DMS153 treated with DMSO at 0.1 percent for 48 hours (cell line): ENCODE data around the gene DNAJC17.

Experiments
- DNase-seq: peaks from one replicate; lab custom pipeline; 2025; ENCODE audit not compliant: unreplicated experiment; lab: John Stamatoyannopoulos, UW

Gene DNAJC17

DNA sequence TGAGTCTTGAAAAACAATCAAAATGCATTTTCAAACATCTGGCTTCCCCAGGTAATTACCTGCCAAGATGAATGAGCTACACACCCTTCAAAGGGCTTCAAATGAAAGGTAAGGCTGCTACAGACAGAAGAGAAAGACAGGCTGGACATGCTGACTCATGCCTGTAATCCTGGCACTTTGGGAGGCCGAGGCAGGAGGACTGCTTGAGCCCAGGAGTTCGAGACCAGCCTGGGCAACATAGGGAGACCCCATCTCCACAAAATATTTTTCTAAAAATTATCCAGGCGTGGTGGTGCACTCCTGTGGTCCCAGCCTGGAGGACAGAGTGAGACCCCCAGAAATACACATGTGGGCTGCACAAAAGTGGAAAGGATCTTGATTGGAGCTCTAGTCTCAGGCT, 14.9 kb downstream of the DNAJC17 start:
- DNase-seq, result no peak

DNA sequence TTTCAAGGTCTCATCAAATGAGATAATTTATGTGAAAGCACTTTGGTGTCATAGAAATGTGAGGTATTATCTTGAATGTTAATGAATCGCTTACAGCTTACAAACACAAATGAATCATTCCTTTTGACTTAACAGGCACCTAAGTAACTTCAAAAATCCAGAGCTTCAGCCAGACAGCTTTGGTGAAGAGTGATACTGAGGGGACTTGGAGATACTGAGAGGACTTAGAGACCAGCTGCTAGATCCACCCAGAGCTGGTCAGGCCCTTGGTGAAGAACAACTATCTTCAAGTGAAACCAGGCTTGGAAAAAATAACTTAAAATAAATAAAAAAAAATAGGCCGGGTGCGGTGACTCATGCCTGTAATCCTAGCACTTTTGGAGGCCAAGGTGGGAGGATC, 16.6 kb downstream of the DNAJC17 start:
- DNase-seq, result no peak

DNA sequence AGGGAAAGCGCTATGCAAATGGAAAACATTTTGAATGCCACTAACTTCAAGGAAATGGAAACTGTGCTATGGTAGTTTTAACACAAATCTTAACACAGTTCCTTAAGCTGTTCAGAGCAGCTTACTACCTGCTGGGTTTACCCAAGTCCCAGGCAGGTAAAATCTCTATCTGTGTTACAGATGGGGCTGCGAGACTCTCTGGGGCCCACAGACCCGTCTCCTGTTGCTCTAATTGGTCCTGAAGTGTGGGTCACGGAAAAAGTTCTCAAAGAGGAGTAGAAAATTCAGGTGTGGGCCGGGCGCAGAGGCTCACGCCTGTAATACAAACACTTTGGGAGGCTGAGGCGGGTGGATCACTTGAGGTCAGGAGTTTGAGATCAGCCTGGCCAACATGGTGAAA, 17.3 kb downstream of the DNAJC17 start:
- DNase-seq, result no peak

DNA sequence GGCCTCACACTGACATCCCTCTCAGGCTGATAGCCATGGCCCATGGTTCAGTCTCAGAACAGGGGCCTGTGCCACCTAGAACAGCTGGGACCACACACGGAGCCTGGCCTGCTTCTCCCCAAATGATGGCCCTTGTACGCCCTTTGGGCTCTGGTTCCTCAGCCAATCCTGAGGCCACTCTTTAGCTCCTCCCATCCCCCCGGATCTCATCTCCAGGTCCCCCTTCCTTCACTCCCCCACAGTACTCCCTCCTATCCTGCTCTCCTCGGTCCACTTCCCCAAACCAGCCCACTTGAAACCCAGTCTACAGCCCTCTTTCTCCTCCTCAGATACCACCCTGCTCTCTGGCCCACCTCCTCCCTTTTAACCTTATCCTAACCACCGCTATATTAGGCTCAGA, 18.2 kb downstream of the DNAJC17 start:
- DNase-seq, result no peak

- DNase-seq, result no peak
Observed at GRCh38 chr15:40787991-40788390, 19.3 kb downstream of the DNAJC17 start.

- DNase-seq, result peak; percentile 80
Observed at GRCh38 chr15:40787344-40787841, 19.9 kb downstream of the DNAJC17 start.

GRCh38 chr15:40785814-40786213, 21.5 kb downstream of the DNAJC17 start:
- DNase-seq, result no peak

DNA sequence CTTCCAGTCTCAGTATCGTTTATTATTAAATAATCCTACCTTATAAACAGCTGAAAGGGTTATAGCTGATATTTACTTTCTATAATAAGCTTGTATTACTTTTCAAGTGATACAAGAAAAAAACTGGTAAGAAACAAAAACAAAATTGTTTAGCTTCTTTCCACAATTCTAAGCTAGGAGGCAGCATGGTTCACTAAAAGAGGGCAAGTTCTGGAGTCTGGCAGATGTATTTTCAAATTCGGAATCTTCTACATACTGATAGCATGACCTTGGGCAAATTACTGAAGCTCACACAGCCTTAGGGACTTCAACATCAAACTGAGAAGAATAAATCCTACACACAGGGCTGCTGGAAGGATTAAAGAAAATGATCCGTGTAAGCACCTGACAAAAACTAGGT, 22.1 kb downstream of the DNAJC17 start:
- no peak for DNase-seq

DNA sequence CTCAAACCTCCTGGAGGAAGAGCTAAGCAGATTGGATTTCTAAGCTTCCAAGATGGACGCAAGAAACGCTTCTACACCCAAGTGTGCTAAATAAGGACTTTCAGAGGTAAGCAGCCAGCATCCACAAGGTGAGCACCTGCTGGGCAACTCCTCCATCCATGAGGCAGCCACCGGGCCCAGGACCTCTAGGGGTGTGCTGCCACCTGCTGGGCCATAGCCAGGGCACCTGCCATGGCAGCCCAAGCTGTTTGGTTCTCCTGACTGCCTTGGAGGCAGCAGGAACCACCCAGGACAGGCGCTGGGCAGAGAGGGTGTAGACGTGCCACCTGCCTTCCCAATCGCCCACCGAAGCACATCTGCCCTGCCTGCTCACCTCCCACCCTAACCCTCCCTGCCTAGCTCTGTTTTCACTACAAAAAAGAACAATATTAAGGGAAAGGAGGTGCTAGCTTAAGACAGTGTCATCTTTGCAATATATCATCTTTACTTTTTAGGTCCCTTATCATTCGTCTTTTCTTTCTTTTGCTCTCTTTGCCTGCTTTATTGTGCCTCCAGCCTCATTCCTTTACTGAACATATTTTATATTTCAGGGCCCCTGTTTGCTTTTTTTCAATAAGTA, 24.6 kb downstream of the DNAJC17 start:
- no peak for DNase-seq

DNA sequence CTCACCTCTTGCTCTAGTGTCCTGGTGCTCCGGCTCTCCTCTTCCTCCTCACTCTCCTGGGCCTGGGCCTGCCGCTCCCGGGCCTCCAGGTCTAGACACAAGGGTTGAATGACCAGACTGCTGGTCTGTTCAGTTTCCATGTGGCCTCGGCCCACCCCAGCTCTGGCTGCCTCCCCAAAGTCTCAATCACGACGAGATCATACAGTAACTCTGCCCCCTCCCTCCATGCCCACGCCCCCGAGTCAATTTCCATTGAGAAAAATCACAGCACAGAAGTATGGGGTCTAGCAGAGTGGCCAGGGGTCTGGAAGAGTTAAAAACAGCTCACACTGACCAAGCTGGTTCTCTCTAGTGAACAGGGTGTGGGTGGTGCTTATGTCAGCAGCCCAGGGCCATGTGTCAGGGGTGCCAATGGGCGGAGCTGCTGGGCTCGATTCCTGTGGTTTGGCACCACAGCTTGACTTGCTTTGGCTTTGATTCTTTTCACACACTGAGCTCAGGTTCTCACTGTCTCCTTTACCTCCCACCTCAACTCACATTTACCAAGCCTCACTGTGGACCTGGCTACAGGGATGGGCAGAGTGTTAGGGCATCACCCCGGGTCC, 30.6 kb downstream of the DNAJC17 start:
- no peak for DNase-seq

DNA sequence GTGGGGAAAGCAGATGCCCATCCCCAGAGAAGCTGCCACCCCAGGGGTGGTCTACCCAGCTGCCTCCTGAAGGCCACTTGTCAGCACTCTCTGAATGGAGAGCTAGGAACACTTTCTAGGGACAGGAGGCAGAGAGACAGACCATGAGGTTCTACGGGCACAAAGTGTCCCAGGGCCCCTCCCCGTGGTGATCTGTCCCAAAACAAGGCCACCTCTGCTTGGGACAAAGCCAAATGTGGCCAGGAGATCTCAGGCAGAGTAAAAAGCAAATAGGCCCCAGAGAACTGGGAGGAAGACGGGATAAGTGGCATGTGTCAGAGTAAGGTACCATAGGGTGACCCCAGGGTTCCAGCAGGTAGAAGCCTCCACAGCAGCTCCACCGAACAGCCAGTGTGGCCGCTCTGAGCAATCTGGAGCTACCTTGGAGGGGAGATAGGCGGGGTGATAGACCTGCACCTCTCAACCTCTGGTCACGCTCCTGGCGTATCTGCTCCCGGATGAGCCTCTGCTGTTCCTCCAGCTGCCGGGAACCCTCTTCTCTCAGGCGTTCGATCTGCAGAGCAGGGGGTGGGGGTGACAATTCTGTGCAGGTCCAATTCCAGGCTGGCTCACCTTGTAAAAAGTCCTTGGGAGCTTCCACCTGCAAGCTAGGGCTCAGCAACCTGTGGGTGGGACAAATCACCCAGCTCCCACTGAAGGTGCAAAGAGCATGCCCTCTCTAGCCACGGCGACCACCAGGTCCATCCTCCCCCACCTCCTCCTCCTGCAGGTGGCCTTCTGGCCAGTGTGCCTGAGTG, 31.3 kb downstream of the DNAJC17 start:
- DNase-seq, result no peak

DNA sequence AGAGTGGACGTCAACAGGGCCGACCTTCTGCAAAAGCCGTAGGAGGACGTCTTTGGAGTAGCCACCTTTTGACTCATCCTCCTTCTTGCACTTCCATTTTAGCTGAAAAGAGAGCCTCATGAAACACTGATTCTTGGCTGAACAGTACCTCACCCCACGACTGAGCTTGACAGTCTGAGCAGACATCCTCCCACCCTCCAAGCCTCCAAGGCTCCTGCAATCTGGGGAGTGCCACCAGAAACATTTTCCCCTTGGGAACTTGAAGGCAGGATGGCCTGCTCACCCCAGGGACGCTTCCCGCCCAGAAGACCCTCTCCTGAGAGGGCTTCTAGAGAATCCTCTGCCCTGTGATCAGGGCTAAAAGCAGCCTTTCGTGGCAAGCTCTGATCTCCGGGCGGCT, 32.3 kb downstream of the DNAJC17 start:
- no peak for DNase-seq

DNA sequence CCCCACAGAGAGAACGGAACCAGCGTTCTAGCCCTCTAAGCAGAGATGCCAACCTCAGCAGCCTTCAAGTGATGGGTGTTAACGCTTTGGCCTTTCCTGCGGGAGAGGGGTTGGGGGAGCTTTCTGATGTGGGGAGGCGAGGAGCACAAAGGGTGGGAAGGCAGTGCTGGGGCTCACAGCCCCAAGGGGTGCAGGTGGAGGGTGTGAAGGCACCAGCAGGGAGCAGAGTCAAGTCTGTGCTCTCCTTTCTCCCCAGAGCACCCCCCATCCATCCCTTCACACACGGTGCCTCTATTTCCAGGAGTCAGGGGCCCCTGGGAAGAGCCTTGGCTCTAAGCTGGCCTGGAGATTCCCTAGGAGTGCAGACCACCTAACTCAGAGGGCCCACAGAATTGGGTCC, 33.4 kb downstream of the DNAJC17 start:
- DNase-seq, result no peak

GRCh38 chr15:40773496-40773895, 33.8 kb downstream of the DNAJC17 start:
- no peak for DNase-seq

GRCh38 chr15:40772014-40772413, 35.3 kb downstream of the DNAJC17 start:
- no peak for DNase-seq

GRCh38 chr15:40771242-40771641, 36.0 kb downstream of the DNAJC17 start:
- DNase-seq, result no peak

GRCh38 chr15:40770147-40770721, 37.0 kb downstream of the DNAJC17 start:
- no peak for DNase-seq

DNA sequence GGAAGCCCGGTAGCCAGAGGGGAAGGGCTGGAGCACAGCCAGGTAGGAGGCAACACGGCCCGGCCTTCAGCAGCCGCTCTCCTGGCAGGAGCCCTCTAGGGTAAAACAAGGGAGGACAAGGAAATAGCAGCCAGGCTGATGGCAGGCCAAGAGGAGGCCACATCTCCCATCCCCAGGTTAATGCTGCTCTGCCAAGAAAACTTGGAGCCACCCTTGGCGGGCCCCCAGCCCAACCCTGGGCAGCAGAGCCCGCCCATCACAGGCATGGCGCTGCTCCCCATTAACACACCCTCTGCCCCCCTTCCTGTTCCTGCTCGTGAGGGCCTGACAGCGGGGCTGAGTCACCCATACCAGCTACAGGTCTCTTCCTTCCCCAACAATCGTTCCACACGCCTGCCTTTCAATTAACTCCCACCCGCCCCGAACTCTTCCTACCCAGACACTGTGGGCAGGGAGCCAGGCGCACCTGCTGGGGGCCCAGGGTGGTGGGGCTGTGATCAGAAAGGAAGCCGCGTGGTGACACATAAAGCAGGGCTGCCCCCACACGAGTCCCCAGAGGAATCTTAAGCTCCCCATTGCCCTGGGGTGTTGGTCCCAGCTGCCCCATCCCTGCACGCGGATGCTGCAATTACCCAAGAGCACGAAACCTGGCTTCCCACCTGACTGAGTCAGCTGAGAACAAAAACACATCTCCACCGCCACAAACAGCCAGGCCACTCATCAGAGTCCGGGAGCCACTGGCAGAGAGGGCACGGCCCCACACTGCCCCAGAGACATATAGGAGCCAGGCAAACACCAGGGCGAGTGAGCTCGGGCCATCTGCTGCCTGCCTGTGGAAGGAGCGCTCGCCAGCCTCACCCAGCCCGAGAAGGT, 37.8 kb downstream of the DNAJC17 start, which contains the start of gene C15orf62:
Gene C15orf62, plus strand, starts transcription at position 707 of the 873 bp plus-strand sequence. CDS start 516 bp downstream, outside the sequence.
- DNase-seq, result no peak

DNA sequence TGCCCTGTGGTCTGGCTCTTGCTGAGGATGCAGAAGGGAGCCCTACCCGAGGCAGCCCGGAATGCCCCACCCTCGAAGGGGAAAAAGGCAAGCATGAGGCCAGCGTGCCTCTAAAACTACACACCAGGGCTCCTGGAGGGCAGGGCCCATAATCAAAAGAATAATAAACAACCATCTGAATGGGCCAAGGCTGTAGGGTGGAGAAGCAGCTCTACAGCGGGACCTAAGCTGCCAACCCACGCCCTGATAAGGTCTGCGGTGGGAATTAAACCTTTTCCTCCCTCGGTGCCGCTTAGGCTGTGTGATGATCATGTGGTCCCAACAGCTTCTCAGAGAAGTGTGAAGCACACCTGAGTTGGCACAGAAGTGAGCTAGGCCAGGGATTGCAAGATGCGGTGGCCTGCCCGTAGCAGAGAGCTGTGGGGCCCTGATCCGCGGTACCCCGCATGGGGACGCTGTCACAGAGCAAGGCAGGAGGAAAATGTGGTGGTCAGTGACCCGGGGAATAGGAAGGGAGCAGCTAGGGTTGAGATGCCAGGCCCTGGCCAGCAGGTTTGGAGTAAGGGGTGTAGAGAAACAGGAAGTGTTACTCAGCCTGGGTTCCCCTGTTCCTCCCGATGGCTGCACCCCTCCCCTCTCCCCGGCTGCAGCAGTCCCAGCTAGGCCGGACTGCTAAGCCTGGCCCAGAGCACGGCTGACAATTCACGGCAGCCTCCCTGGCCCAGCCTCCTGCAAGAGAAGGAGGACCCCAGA, 38.6 kb downstream of the DNAJC17 start:
- no peak for DNase-seq
